PC-3 (cell line): Measurements from ENCODE around the gene TSPAN2. TPM values are rescaled to one million over a fixed set of nuclear protein-coding genes. Genes with fewer than 3 reads are reported as not detected.
A peak's percentile ranks its signal among the peaks of the same experiment; 100 is the strongest.

Source experiments
- ATAC-seq: fragments of 200-7000 bp; cut with Tn5 transposase; 2 replicates; pipeline ENCODE4 v1.9.1; 2020; ENCODE audit warnings: mild to moderate bottlenecking, moderate library complexity
- BruUV-seq: library from RNA; stranded (reverse); fragments of 400-500 nt; replicated peaks from 2 replicates; lab custom pipeline; 2021; lab: Mats Ljungman, UMichigan
- CTCF ChIA-PET: fragments of 300-600 bp; sonication (Branson Sonifier 250); formaldehyde crosslinking; loops from one replicate; lab custom pipeline; 2022; ENCODE audit warnings: antibody characterized with exemption; lab: Charles Lee
- POLR2A ChIA-PET: fragments of 300-600 bp; sonication (Branson Sonifier 250); formaldehyde crosslinking; loops from one replicate; lab custom pipeline; 2022; ENCODE audit warnings: antibody characterized with exemption; ENCODE audit not compliant: unreplicated experiment; lab: Charles Lee
- DNase-seq: peaks from one replicate; pipeline ENCODE4 v3.0.0-alpha.2; 2015
- H2AFZ ChIP-seq: fragments of 300-600 bp; sonication (generic); 2 replicates; pipeline ENCODE4 v1.6.0; 2016; ENCODE audit warnings: antibody characterized with exemption, low read length
- H3F3A ChIP-seq: fragments of 300-600 bp; sonication (generic); one replicate; pipeline ENCODE4 v1.6.0; 2017; ENCODE audit warnings: antibody characterized with exemption, low read length, control low read depth, mild to moderate bottlenecking; ENCODE audit not compliant: unreplicated experiment
- H3K27ac ChIP-seq: fragments of 300-600 bp; sonication (generic); 2 replicates; pipeline ENCODE4 v1.5.1; 2016; ENCODE audit warnings: mild to moderate bottlenecking, low read length
- H3K27me3 ChIP-seq: fragments of 300-600 bp; sonication (generic); 2 replicates; pipeline ENCODE4 v1.6.1; 2016; ENCODE audit warnings: low read length, mixed read lengths
- H3K36me3 ChIP-seq: fragments of 300-600 bp; sonication (generic); 2 replicates; pipeline ENCODE4 v1.6.1; 2016; ENCODE audit warnings: low read depth, mixed run types, low read length, mixed read lengths
- H3K4me1 ChIP-seq: fragments of 300-600 bp; sonication (generic); 2 replicates; pipeline ENCODE4 v1.5.1; 2016; ENCODE audit warnings: low read length; ENCODE audit not compliant: insufficient read depth
- H3K4me2 ChIP-seq: fragments of 300-600 bp; sonication (generic); 2 replicates; pipeline ENCODE4 v1.6.0; 2016; ENCODE audit warnings: low read length
- H3K4me3 ChIP-seq: fragments of 300-600 bp; sonication (generic); 2 replicates; pipeline ENCODE4 v1.5.1; 2016; ENCODE audit warnings: mild to moderate bottlenecking, low read length, mixed read lengths
- H3K79me2 ChIP-seq: fragments of 300-600 bp; sonication (generic); 2 replicates; pipeline ENCODE4 v1.6.1; 2017; ENCODE audit warnings: low read length, mixed read lengths
- H3K9ac ChIP-seq: fragments of 300-600 bp; sonication (generic); 2 replicates; pipeline ENCODE4 v1.6.0; 2016; ENCODE audit warnings: mild to moderate bottlenecking, low read length
- H3K9me2 ChIP-seq: fragments of 300-600 bp; sonication (generic); replicated peaks from 2 replicates; pipeline ENCODE4 v1.6.1; 2016; ENCODE audit warnings: mixed run types, low read length, mixed read lengths
- H3K9me3 ChIP-seq: fragments of 300-600 bp; sonication (generic); 2 replicates; pipeline ENCODE4 v1.6.1; 2016; ENCODE audit warnings: low read length, mixed read lengths
- H4K20me1 ChIP-seq: fragments of 300-600 bp; sonication (generic); 2 replicates; pipeline ENCODE4 v1.6.1; 2016; ENCODE audit warnings: low read length, mixed read lengths
- EZH2 ChIP-seq: fragments of 300-600 bp; sonication (generic); IDR thresholded peaks from one replicate; pipeline ENCODE4 v1.6.1; 2017; ENCODE audit warnings: antibody characterized with exemption, mild to moderate bottlenecking, low read length; ENCODE audit not compliant: unreplicated experiment
- EZH2phosphoT487 ChIP-seq: fragments of 300-600 bp; sonication (generic); IDR thresholded peaks from 2 replicates; pipeline ENCODE4 v1.6.1; 2018; ENCODE audit warnings: mild to moderate bottlenecking, antibody characterized with exemption, low read length, borderline replicate concordance
- intact Hi-C: fragments of 100-400 bp; cut with micrococcal nuclease; formaldehyde crosslinking; loops from 2 replicates; pipeline ENCODE4 v1.9.0; 2023
- total RNA-seq: library from RNA; depleted of rRNA; stranded (reverse); fragments of >200 nt; gene quantifications from 2 replicates; pipeline ENCODE4 v1.2.3, GENCODE V29; 2014
- TF ChIP-seq, protein P1 (sequence below): fragments of 300-600 bp; sonication (generic); conservative IDR thresholded peaks from 2 replicates; pipeline ENCODE4 v1.5.1; 2017; ENCODE audit warnings: antibody characterized with exemption, low read depth, mild to moderate bottlenecking, low read length

TSPAN2 gene
- total RNA-seq, 1 experiment from 2014 or later: 1.7 TPM

DNA sequence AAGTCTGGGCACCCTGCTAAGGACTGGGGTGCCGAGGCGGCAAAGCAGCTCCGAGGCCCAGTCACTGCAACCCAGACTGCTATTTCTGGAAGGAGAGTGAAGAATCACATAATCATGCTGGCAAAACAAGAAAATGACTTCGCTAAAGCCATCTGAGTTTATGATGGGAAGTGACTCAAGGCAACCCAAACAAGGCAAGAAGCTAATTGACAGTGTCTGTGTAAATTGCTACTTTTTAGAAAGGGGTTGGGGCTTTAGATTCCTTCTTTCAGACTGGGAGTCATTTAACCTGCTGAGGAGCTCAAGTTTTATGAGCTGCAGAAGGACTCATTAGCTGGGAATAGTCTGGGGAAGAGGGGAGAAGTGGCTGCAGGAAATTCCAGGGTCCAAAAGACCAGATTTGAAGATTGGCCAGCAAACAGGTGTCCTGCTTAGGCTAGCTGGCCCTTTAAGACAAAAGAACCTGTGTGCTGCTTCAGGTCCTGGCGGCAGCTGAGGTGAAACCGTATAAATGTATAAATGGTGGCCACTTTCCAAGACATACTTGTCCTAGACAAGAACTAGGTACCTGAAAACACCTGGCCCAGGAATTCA, 31.5 kb downstream of the TSPAN2 start:
- DNase-seq (peak; percentile 51), ATAC-seq (peak; percentile 73)
- peaks cover 33% of the 10 kb centered on the region for H3K4me1 ChIP-seq
- H4K20me1 ChIP-seq: no peaks in the 10 kb centered on the region
- peaks cover 4% of the 10 kb centered on the region for H3F3A ChIP-seq
- ChIA-PET POLR2A (interaction anchor here (0.8 kb wide), 1 partner anchor 9 kb away, joined by 3 read pairs; no protein-coding TSS in a partner anchor), CTCF (no interaction called here)
- intact Hi-C loops: no loop called here
- H3K4me2 ChIP-seq: peak overlapping the region; percentile 39
- no peak overlapping the region for H3K9ac ChIP-seq
- H3K27me3 ChIP-seq: no peaks in the 10 kb centered on the region
- H3K4me3 ChIP-seq: no peak overlapping the region
- no TSS peak for BruUV-seq
- H3K9me2 ChIP-seq: no peaks in the 10 kb centered on the region
- no peaks in the 10 kb centered on the region for H3K9me3 ChIP-seq
- H3K27ac ChIP-seq: no peak overlapping the region
- H3K79me2 ChIP-seq: no peaks in the 10 kb centered on the region
- no peaks in the 10 kb centered on the region for H3K36me3 ChIP-seq
- H2AFZ ChIP-seq: 0 out of 2 replicates have a peak overlapping the region, but pooled peaks have one; percentile 29
- TF ChIP-seq, protein P1, sequence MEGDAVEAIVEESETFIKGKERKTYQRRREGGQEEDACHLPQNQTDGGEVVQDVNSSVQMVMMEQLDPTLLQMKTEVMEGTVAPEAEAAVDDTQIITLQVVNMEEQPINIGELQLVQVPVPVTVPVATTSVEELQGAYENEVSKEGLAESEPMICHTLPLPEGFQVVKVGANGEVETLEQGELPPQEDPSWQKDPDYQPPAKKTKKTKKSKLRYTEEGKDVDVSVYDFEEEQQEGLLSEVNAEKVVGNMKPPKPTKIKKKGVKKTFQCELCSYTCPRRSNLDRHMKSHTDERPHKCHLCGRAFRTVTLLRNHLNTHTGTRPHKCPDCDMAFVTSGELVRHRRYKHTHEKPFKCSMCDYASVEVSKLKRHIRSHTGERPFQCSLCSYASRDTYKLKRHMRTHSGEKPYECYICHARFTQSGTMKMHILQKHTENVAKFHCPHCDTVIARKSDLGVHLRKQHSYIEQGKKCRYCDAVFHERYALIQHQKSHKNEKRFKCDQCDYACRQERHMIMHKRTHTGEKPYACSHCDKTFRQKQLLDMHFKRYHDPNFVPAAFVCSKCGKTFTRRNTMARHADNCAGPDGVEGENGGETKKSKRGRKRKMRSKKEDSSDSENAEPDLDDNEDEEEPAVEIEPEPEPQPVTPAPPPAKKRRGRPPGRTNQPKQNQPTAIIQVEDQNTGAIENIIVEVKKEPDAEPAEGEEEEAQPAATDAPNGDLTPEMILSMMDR: no peak
- TF ChIP-seq EZH2 (no peak), EZH2phosphoT487 (no peak)

DNA sequence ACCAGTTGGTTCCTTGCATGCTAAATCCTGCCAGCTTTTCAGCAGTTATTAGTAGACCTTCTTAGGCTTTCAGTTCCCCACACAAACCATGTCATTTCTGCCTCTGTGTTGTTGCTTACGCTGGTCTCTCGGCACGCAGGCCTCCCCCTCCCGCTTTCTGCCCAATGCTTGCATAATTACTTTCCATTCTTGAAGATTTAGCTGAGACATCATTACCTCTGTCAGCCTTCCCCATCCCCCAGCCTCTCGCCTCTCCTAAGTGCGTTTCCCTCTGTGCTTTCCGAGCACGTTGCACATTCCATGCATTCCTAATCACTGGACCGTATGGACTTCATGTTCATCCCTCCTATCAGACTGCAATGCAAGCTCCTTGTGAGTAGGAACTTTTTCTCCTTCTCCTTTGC, 32.9 kb downstream of the TSPAN2 start:
- Histone ChIP-seq H4K20me1 (no peaks in the 10 kb centered on the region), H3K4me2 (no peak overlapping the region), H3K9me2 (no peaks in the 10 kb centered on the region), H3K4me3 (no peak overlapping the region), H3K4me1 (peaks cover 19% of the 10 kb centered on the region), H3K79me2 (no peaks in the 10 kb centered on the region), H2AFZ (no peak overlapping the region), H3K9ac (no peak overlapping the region), H3K9me3 (no peaks in the 10 kb centered on the region), H3K27ac (no peak overlapping the region), H3K27me3 (no peaks in the 10 kb centered on the region), H3F3A (no peaks in the 10 kb centered on the region), H3K36me3 (no peaks in the 10 kb centered on the region)
- intact Hi-C loops: no loop called here
- TF ChIP-seq EZH2phosphoT487 (no peak), EZH2 (no peak)
- TF ChIP-seq, protein P1: no peak
- BruUV-seq: no TSS peak
- ChIA-PET POLR2A (no interaction called here), CTCF (interaction anchor here (0.7 kb wide), 1 partner anchor 363 kb away, joined by 3 read pairs; no protein-coding TSS in a partner anchor)
- ATAC-seq (no peak), DNase-seq (no peak)

DNA sequence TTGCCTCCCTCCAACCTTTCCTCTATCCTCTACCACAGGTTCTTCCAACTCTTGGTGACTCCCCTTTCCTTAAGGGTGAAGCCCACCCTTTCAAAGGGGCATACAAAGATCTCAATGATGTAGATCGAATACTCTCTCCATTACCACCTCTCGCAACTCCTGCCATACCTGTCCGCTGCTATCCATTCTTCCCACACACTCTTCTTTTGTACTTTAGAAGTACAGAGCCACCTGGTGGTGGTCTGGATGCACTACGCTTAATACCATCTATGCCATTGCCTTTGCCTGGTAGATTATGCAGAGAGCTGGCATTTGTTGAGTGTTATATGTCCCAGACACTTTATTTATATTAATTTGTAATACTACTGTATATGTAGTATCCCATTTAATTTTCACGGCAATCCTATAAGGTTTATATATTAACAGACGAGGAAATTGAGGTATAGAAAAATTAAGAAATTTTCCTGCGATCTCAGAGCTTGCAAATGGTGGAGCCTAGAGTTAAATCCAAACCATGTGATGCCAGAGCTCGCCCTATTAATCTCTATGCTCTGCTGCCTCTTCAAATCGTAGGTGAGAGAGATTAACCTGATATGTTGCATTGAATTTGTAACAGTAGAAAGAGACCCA, 36.7 kb downstream of the TSPAN2 start:
- ChIA-PET CTCF (interaction anchor here (0.6 to 1.0 kb wide), 4 partner anchors 37 to 69 kb away, joined by 3 to 4 read pairs (median 3); partner anchors contain the start of gene TSPAN2), POLR2A (no interaction called here)
- intact Hi-C loops: loop anchor here (1.0 to 2.0 kb wide), 2 partner anchors 60 to 73 kb away; no protein-coding TSS in a partner anchor
- H3K9me3 ChIP-seq: no peaks in the 10 kb centered on the region
- no peaks in the 10 kb centered on the region for H3F3A ChIP-seq
- no TSS peak for BruUV-seq
- no peak overlapping the region for H3K27ac ChIP-seq
- ATAC-seq (peak; percentile 82), DNase-seq (peak; percentile 86)
- no peaks in the 10 kb centered on the region for H3K36me3 ChIP-seq
- no peaks in the 10 kb centered on the region for H3K27me3 ChIP-seq
- no peak overlapping the region for H2AFZ ChIP-seq
- H4K20me1 ChIP-seq: no peaks in the 10 kb centered on the region
- H3K4me2 ChIP-seq: no peak overlapping the region
- H3K4me3 ChIP-seq: no peak overlapping the region
- no peak overlapping the region for H3K9ac ChIP-seq
- no peaks in the 10 kb centered on the region for H3K79me2 ChIP-seq
- no peaks in the 10 kb centered on the region for H3K9me2 ChIP-seq
- no peak for TF ChIP-seq EZH2phosphoT487
- TF ChIP-seq, protein P1: peak; percentile 91
- H3K4me1 ChIP-seq: peaks cover 5% of the 10 kb centered on the region
